Mucosa of descending colon (tissue), 3 donors: ENCODE measurements around the gene PROSER3. TPM values are rescaled to one million over a fixed set of nuclear protein-coding genes. Genes with fewer than 3 reads are reported as not detected.

Experiments
- ATAC-seq: fragments of 200-7000 bp; cut with Tn5 transposase; one replicate; pipeline ENCODE4 v1.9.1; 2020; ENCODE audit warnings: mild to moderate bottlenecking, moderate library complexity
- DNase-seq, 3 donors: peaks; one replicate each; pipeline ENCODE4 v3.0.0-alpha.2; 2020
- H3K36me3 ChIP-seq: fragments of 200-600 bp; one replicate; pipeline ENCODE4 v1.8.0; 2021; ENCODE audit warnings: low read depth, mild to moderate bottlenecking
- H3K4me1 ChIP-seq: fragments of 200-600 bp; one replicate; pipeline ENCODE4 v1.8.0; 2021; ENCODE audit warnings: low read depth, mild to moderate bottlenecking
- H3K4me3 ChIP-seq: fragments of 200-600 bp; one replicate; pipeline ENCODE4 v1.8.0; 2021; ENCODE audit warnings: mild to moderate bottlenecking
- H3K9me3 ChIP-seq: fragments of 200-600 bp; one replicate; pipeline ENCODE4 v1.8.0; 2021; ENCODE audit warnings: mild to moderate bottlenecking
- intact Hi-C, 2 donors: fragments of 100-400 bp; cut with DNase I in 1 of 2; cut with micrococcal nuclease in 1 of 2; formaldehyde crosslinking; loops; one replicate each; pipeline versions ENCODE4 v1.11.0 to v1.11.1; 2022; cut with DNase I, micrococcal nuclease
- total RNA-seq, 3 donors: library from RNA; stranded (reverse); fragmentation: NEBNext Ultra II Directional in 2 of 3; extraction: Animal tissue kit (Norgen Biotek cat#: 25700) in 2 of 3; gene quantifications; one replicate each; pipeline versions ENCODE4 v1.2.1 to v1.2.4, GENCODE V29; 2021 to 2023
- TF ChIP-seq, protein P1 (sequence below): fragments of 200-600 bp; IDR thresholded peaks from one replicate; pipeline ENCODE4 v1.8.0; 2022; ENCODE audit warnings: antibody characterized with exemption, mild to moderate bottlenecking
- donor health status: DM: no; HTN: no; CAD: no; lungs with moderate emphysema.
- donor health status: DM: no; HTN: no; CAD: no.
- donor health status: DM: no; HTN: yes; CAD: no.

The PROSER3 gene
- total RNA-seq, 3 donors from 2014 or later, result 21.7 to 26.5 (median 26.0) TPM

DNA sequence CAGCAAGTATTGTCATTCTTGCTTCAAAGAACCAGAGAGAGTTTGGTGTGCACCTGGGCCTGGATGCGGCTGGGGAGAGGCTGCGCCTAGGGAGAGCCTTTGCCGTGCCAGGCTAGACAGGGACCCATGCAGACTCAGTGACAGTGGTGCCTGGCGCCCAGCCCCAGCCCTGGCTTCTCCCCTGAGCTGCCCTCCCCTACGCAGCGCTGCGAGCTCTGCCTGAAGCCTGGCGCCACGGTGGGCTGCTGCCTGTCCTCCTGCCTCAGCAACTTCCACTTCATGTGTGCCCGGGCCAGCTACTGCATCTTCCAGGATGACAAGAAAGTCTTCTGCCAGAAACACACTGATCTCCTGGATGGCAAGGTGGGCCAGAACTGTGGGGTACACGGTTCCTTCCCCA lies 28.2 kb upstream of the PROSER3 start:
- TF ChIP-seq, protein P1, sequence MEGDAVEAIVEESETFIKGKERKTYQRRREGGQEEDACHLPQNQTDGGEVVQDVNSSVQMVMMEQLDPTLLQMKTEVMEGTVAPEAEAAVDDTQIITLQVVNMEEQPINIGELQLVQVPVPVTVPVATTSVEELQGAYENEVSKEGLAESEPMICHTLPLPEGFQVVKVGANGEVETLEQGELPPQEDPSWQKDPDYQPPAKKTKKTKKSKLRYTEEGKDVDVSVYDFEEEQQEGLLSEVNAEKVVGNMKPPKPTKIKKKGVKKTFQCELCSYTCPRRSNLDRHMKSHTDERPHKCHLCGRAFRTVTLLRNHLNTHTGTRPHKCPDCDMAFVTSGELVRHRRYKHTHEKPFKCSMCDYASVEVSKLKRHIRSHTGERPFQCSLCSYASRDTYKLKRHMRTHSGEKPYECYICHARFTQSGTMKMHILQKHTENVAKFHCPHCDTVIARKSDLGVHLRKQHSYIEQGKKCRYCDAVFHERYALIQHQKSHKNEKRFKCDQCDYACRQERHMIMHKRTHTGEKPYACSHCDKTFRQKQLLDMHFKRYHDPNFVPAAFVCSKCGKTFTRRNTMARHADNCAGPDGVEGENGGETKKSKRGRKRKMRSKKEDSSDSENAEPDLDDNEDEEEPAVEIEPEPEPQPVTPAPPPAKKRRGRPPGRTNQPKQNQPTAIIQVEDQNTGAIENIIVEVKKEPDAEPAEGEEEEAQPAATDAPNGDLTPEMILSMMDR, result no peak
- peaks cover 33% of the 10 kb centered on the region for H3K36me3 ChIP-seq
- ATAC-seq, result no peak

DNA sequence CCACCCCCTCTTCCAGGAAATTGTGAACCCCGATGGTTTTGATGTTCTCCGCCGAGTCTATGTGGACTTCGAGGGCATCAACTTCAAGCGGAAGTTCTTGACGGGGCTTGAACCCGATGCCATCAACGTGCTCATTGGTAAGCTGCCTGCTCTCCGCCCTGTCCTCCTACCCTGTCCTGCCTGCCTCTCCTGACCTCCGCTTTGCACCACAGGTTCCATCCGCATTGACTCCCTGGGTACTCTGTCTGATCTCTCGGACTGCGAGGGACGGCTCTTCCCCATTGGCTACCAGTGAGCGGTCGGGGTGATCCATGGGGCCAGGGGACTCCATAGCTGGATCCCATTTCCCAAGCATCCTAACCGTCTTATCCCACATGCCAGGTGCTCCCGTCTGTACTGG lies 27.6 kb upstream of the PROSER3 start:
- Histone ChIP-seq H3K4me1 (no peaks in the 10 kb centered on the region), H3K36me3 (peaks cover 28% of the 10 kb centered on the region), H3K9me3 (no peaks in the 10 kb centered on the region), H3K4me3 (no peak overlapping the region)
- no peak for DNase-seq
- ATAC-seq, result no peak
- intact Hi-C loops, result no loop called here
- TF ChIP-seq, protein P1, result no peak

More for the DNA sequence above, 28.2 kb upstream of the PROSER3 start:
- intact Hi-C loops, result no loop called here
- Histone ChIP-seq H3K4me1 (no peaks in the 10 kb centered on the region), H3K9me3 (no peaks in the 10 kb centered on the region), H3K4me3 (no peak overlapping the region)
- DNase-seq, result no peak

DNA sequence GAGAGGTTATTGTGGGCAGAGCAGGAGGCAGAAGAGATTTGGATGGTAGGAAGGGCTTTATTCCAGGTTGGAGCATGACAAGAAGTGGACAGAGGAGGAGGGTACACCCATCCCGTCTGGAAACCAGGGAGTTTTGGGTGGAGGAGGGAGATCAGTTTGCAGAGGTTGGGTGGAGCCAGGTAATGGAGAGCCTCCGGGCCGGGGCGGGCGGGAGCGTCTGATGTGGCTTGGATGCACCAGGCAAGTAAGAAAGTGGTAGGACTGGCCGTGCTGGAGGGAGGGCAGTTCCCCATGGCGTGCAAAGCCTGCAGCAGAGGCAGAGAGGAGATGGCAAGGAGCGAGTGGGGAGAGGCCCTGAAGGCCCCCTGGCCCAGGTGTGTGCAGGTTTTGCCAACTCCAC lies 26.6 kb upstream of the PROSER3 start:
- H3K9me3 ChIP-seq, result no peaks in the 10 kb centered on the region
- no peaks in the 10 kb centered on the region for H3K4me1 ChIP-seq
- TF ChIP-seq, protein P1, result no peak
- DNase-seq (peak in 1 of 3 donors; percentile 43), ATAC-seq (no peak)
- peaks cover 26% of the 10 kb centered on the region for H3K36me3 ChIP-seq
- intact Hi-C loops, result no loop called here
- H3K4me3 ChIP-seq, result no peak overlapping the region

DNA sequence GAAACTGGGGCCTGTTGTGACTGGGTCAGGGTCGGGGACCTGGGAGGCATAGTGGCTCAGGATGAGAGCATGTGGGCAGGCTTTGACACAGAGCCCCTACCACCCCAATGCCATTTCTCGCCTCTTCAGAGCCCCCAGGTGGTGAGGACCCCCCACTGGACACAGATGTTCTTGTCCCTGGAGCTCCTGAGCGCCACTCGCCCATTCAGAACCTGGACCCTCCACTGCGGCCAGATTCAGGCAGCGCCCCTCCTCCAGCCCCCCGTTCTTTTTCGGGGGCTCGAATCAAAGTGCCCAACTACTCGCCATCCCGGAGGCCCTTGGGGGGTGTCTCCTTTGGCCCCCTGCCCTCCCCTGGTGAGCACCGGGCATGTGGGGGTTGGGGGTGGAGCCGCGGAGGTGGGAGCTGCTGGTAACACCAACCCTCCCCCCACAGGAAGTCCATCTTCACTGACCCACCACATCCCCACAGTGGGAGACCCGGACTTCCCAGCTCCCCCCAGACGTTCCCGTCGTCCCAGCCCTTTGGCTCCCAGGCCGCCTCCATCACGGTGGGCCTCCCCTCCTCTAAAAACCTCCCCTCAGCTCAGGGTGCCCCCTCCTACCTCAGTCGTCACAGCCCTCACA lies 26.1 kb upstream of the PROSER3 start:
- TF ChIP-seq, protein P1, result no peak
- no peaks in the 10 kb centered on the region for H3K9me3 ChIP-seq
- DNase-seq (peak in 1 of 3 donors; percentile 45), ATAC-seq (no peak)
- intact Hi-C loops, result no loop called here
- no peaks in the 10 kb centered on the region for H3K4me1 ChIP-seq
- H3K36me3 ChIP-seq, result peaks cover 27% of the 10 kb centered on the region
- H3K4me3 ChIP-seq, result no peak overlapping the region

DNA sequence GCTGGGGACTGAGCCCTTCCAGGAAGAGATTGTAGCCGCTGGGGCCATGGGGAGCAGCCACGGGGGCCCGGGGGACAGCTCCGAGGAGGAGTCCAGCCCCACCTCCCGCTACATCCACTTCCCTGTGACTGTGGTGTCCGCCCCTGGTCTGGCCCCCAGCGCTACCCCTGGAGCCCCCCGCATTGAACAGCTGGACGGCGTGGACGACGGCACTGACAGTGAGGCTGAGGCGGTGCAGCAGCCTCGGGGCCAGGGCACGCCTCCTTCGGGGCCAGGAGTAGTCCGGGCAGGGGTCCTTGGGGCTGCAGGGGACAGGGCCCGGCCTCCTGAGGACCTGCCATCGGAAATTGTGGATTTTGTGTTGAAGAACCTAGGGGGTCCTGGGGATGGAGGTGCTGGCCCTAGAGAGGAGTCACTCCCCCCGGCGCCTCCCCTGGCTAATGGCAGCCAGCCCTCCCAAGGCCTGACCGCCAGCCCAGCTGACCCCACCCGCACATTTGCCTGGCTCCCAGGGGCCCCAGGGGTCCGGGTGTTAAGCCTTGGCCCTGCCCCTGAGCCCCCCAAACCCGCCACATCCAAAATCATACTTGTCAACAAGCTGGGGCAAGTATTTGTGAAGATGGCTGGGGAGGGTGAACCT lies 25.3 kb upstream of the PROSER3 start:
- Histone ChIP-seq H3K36me3 (peaks cover 26% of the 10 kb centered on the region), H3K4me3 (no peak overlapping the region), H3K9me3 (no peaks in the 10 kb centered on the region), H3K4me1 (no peaks in the 10 kb centered on the region)
- intact Hi-C loops, result no loop called here
- ATAC-seq (no peak), DNase-seq (peak in 1 of 3 donors; percentile 43)
- TF ChIP-seq, protein P1, result no peak
